Fibroblast of upper back skin (primary cell): Measurements from ENCODE around the gene ZNF280C.
"Not testable (repeated sequence)": the region's sequence is repeated elsewhere in the genome, so short reads cannot be mapped to it uniquely, and the experiment has no call there.

Experiments
- DNase-seq: peaks from one replicate; pipeline ENCODE4 v3.0.0-alpha.2; 2013

The ZNF280C gene

GRCh38 chrX:130268449-130269170, at the start of gene ZNF280C:
TSS of gene ZNF280C (minus strand) at chrX:130268899. CDS start at chrX:130260449, 8,450 bp downstream.
- DNase-seq: peak; percentile 94

- DNase-seq: no peak
Measured at GRCh38 chrX:130304587-130305368, 36.1 kb upstream of the ZNF280C start.

GRCh38 chrX:130301977-130302376, 33.3 kb upstream of the ZNF280C start:
- DNase-seq: no peak

- DNase-seq: no peak
Measured at GRCh38 chrX:130301405-130301804, 32.7 kb upstream of the ZNF280C start.

- DNase-seq: no peak
Measured at GRCh38 chrX:130300010-130300282, 31.2 kb upstream of the ZNF280C start.

- DNase-seq: no peak
Measured at GRCh38 chrX:130299279-130300009, 30.7 kb upstream of the ZNF280C start.

- peak; percentile 22 for DNase-seq
Measured at GRCh38 chrX:130296743-130297142, 28.0 kb upstream of the ZNF280C start.

- no peak for DNase-seq
Measured at GRCh38 chrX:130296297-130296678, 27.6 kb upstream of the ZNF280C start.

- DNase-seq: no peak
Measured at GRCh38 chrX:130295519-130296296, 27.0 kb upstream of the ZNF280C start.

- DNase-seq: no peak
Measured at GRCh38 chrX:130287071-130287770, 18.5 kb upstream of the ZNF280C start.

GRCh38 chrX:130285710-130286109, 17.0 kb upstream of the ZNF280C start:
- DNase-seq: no peak

- no peak for DNase-seq
Measured at GRCh38 chrX:130285069-130285620, 16.4 kb upstream of the ZNF280C start.

- DNase-seq: no peak
Measured at GRCh38 chrX:130282151-130282550, 13.5 kb upstream of the ZNF280C start.

GRCh38 chrX:130280901-130281300, 12.2 kb upstream of the ZNF280C start:
- DNase-seq: no peak

- DNase-seq: not testable (repeated sequence)
Measured at GRCh38 chrX:130272253-130272652, 3.6 kb upstream of the ZNF280C start.

- not testable (repeated sequence) for DNase-seq
Measured at GRCh38 chrX:130269391-130269790, 692 bp upstream of the ZNF280C start.

GRCh38 chrX:130267956-130268448, 697 bp downstream of the ZNF280C start:
- no peak for DNase-seq

GRCh38 chrX:130264573-130264972, 4.1 kb downstream of the ZNF280C start:
- no peak for DNase-seq

GRCh38 chrX:130263016-130263415, 5.7 kb downstream of the ZNF280C start:
- peak; percentile 45 for DNase-seq

GRCh38 chrX:130262231-130262630, 6.5 kb downstream of the ZNF280C start:
- DNase-seq: no peak

GRCh38 chrX:130261296-130261893, 7.3 kb downstream of the ZNF280C start:
- DNase-seq: no peak
